H9 (cell line): ENCODE measurements around the gene SFRP5. TPM values are rescaled to one million over a fixed set of nuclear protein-coding genes. Genes with fewer than 3 reads are reported as not detected.
A peak's percentile ranks its signal among the peaks of the same experiment; 100 is the strongest.

Experiments
- DNase-seq: peaks from one replicate; pipeline ENCODE4 v3.0.0-alpha.2; 2017
- H2AFZ ChIP-seq: one replicate; pipeline ENCODE4 v1.6.1; 2013; ENCODE audit warnings: mild to moderate bottlenecking, low read length, control low read depth, moderate library complexity
- H2AK5ac ChIP-seq: 2 replicates; pipeline ENCODE4 v1.6.1; 2013; ENCODE audit warnings: low read length, control low read depth, mixed read lengths; ENCODE audit not compliant: insufficient read length
- H2BK120ac ChIP-seq: one replicate; pipeline ENCODE4 v1.6.1; 2013; ENCODE audit warnings: low read depth, mild to moderate bottlenecking, low read length, control low read depth, inconsistent platforms; ENCODE audit not compliant: poor library complexity, severe bottlenecking
- H2BK12ac ChIP-seq: 2 replicates; pipeline ENCODE4 v1.6.1; 2013; ENCODE audit warnings: low read length, control low read depth, mixed read lengths, low read depth; ENCODE audit not compliant: insufficient read length
- H2BK15ac ChIP-seq: 2 replicates; pipeline ENCODE4 v1.6.1; 2013; ENCODE audit warnings: low read depth, low read length, control low read depth
- H2BK20ac ChIP-seq: one replicate; pipeline ENCODE4 v1.6.1; 2013; ENCODE audit warnings: low read depth, mild to moderate bottlenecking, low read length, control low read depth, inconsistent platforms; ENCODE audit not compliant: poor library complexity, severe bottlenecking
- H2BK5ac ChIP-seq: 2 replicates; pipeline ENCODE4 v1.6.1; 2013; ENCODE audit warnings: low read length, control low read depth, mixed read lengths; ENCODE audit not compliant: insufficient read length
- H3K14ac ChIP-seq: 2 replicates; pipeline ENCODE4 v1.6.1; 2013; ENCODE audit warnings: low read length, control low read depth; ENCODE audit not compliant: insufficient read depth
- H3K18ac ChIP-seq: 2 replicates; pipeline ENCODE4 v1.6.1; 2013; ENCODE audit warnings: low read depth, mild to moderate bottlenecking, mixed read lengths, low read length, control low read depth; ENCODE audit not compliant: insufficient read length
- H3K23ac ChIP-seq: 2 replicates; pipeline ENCODE4 v1.6.1; 2013; ENCODE audit warnings: low read length, control low read depth, mixed read lengths, low read depth; ENCODE audit not compliant: insufficient read length
- H3K23me2 ChIP-seq: 2 replicates; pipeline ENCODE4 v1.6.1; 2013; ENCODE audit warnings: low read depth, mild to moderate bottlenecking, mixed read lengths, low read length, control low read depth; ENCODE audit not compliant: insufficient read length, poor library complexity, severe bottlenecking
- H3K27ac ChIP-seq: 2 replicates; pipeline ENCODE4 v1.5.1; 2013; ENCODE audit warnings: low read length, control low read depth, mixed read lengths, low read depth; ENCODE audit not compliant: insufficient read length
- H3K27me3 ChIP-seq: 2 replicates; pipeline ENCODE4 v1.6.1; 2013; ENCODE audit warnings: low read length, control low read depth, inconsistent platforms; ENCODE audit not compliant: insufficient read depth
- H3K4ac ChIP-seq: 2 replicates; pipeline ENCODE4 v1.6.1; 2013; ENCODE audit warnings: low read depth, mild to moderate bottlenecking, control low read depth, inconsistent platforms, low read length, moderate library complexity
- H3K4me1 ChIP-seq: 2 replicates; pipeline ENCODE4 v1.6.1; 2013; ENCODE audit warnings: low read length, control low read depth, inconsistent platforms; ENCODE audit not compliant: insufficient read depth
- H3K4me2 ChIP-seq: 2 replicates; pipeline ENCODE4 v1.6.1; 2013; ENCODE audit warnings: low read length, control low read depth, mixed read lengths; ENCODE audit not compliant: insufficient read length, insufficient read depth
- H3K56ac ChIP-seq: 2 replicates; pipeline ENCODE4 v1.6.1; 2013; ENCODE audit warnings: low read depth, mild to moderate bottlenecking, mixed read lengths, low read length, control low read depth; ENCODE audit not compliant: insufficient read length
- H3K79me1 ChIP-seq: 2 replicates; pipeline ENCODE4 v1.6.1; 2013; ENCODE audit warnings: low read depth, mild to moderate bottlenecking, moderate library complexity, low read length, control low read depth, inconsistent platforms; ENCODE audit not compliant: insufficient read depth, poor library complexity, severe bottlenecking
- H3K79me2 ChIP-seq: 2 replicates; pipeline ENCODE4 v1.6.1; 2013; ENCODE audit warnings: low read length, control low read depth, inconsistent platforms; ENCODE audit not compliant: insufficient read depth
- H3K9ac ChIP-seq: 2 replicates; pipeline ENCODE4 v1.6.1; 2013; ENCODE audit warnings: low read length, control low read depth, mixed read lengths; ENCODE audit not compliant: insufficient read length; ENCODE audit errors: extremely low read depth
- H3K9me3 ChIP-seq: one replicate; pipeline ENCODE4 v1.6.1; 2013; ENCODE audit warnings: low read depth, low read length, inconsistent platforms; ENCODE audit not compliant: control insufficient read depth
- H3T11ph ChIP-seq: one replicate; pipeline ENCODE4 v1.6.1; 2013; ENCODE audit warnings: mild to moderate bottlenecking, low read length, control low read depth, inconsistent platforms
- H4K20me1 ChIP-seq: one replicate; pipeline ENCODE4 v1.6.1; 2013; ENCODE audit not compliant: control insufficient read depth, insufficient read length, insufficient read depth
- H4K5ac ChIP-seq: 2 replicates; pipeline ENCODE4 v1.6.1; 2013; ENCODE audit warnings: low read depth, mild to moderate bottlenecking, mixed read lengths, low read length, control low read depth; ENCODE audit not compliant: insufficient read length
- H4K8ac ChIP-seq: replicated peaks from 2 replicates; pipeline ENCODE4 v1.6.1; 2013; ENCODE audit warnings: low read length, control low read depth, mixed read lengths, low read depth; ENCODE audit not compliant: insufficient read length
- H4K91ac ChIP-seq: 2 replicates; pipeline ENCODE4 v1.6.1; 2013; ENCODE audit warnings: low read depth, mild to moderate bottlenecking, moderate library complexity, mixed read lengths, low read length, control low read depth; ENCODE audit not compliant: insufficient read length
- H3K27ac Mint-ChIP-seq, 3 experiments: 2 replicates in 2 of 3; 3 replicates in 1 of 3; pipeline ENCODE4 v1.8.0; 2020 to 2021; ENCODE audit warnings: mixed read lengths in 3 of 3, mild to moderate bottlenecking in 1 of 3, moderate library complexity in 1 of 3
- H3K27me3 Mint-ChIP-seq: 2 replicates; pipeline ENCODE4 v1.8.0; 2021; ENCODE audit warnings: low read depth, mild to moderate bottlenecking, moderate library complexity, mixed read lengths
- H3K36me3 Mint-ChIP-seq, 3 experiments: 2 replicates in 2 of 3; 3 replicates in 1 of 3; pipeline ENCODE4 v1.8.0; 2020 to 2021; ENCODE audit warnings: low read depth in 3 of 3, mixed read lengths in 3 of 3; ENCODE audit not compliant: insufficient read depth in 1 of 3
- H3K4me1 Mint-ChIP-seq, 2 experiments: 2 replicates each; pipeline ENCODE4 v1.8.0; 2020; ENCODE audit warnings: mixed read lengths in 2 of 2
- H3K4me3 Mint-ChIP-seq, 2 experiments: 2 replicates in 1 of 2; 3 replicates in 1 of 2; pipeline ENCODE4 v1.8.0; 2020 to 2021; ENCODE audit warnings: mild to moderate bottlenecking in 2 of 2, mixed read lengths in 2 of 2, moderate library complexity in 1 of 2
- H3K9me3 Mint-ChIP-seq, 2 experiments: 2 replicates in 1 of 2; 3 replicates in 1 of 2; pipeline ENCODE4 v1.8.0; 2020; ENCODE audit warnings: mild to moderate bottlenecking in 2 of 2, mixed read lengths in 2 of 2, moderate library complexity in 1 of 2
- CTCF ChIP-seq: fragments of 200-600 bp; sonication (generic); conservative IDR thresholded peaks from 3 replicates; pipeline ENCODE4 v1.8.0; 2021; ENCODE audit warnings: antibody characterized with exemption, mild to moderate bottlenecking
- WGBS: extraction: QIAGEN DNeasy Blood & Tissue Kit; methylation state at CpG from one replicate; pipeline ENCODE4 v1.1.7; 2013; ENCODE audit warnings: missing lambda C conversion rate, low lambda C conversion rate, mixed read lengths; ENCODE audit not compliant: insufficient read length; ENCODE audit errors: extremely low coverage; 5-methylcytosine and 5-hydroxymethylcytosine counted together
- long read RNA-seq: library from polyadenylated mRNA; unstranded; transcript quantifications from one replicate; pipeline ENCODE4 v2.0.0, GENCODE V29; 2020
- total RNA-seq: library from RNA; stranded (reverse); gene quantifications from 2 replicates; pipeline ENCODE4 v1.2.1, GENCODE V29; 2021

The SFRP5 gene
- total RNA-seq: 1.7 and 1.8 TPM in 2 replicates
- long read RNA-seq, partial matches to known transcripts: 0 of 2 reads
- long read RNA-seq, other reads (novel, unspliced or antisense): 0 of 2 reads

- Histone ChIP-seq H3T11ph (no peak within 1 kb of the TSS), H3K23ac (no peak within 1 kb of the TSS), H3K79me2 (no peaks in the 10 kb centered on the region), H3K9ac (no peak within 1 kb of the TSS), H4K91ac (no peak within 1 kb of the TSS), H3K4ac (no peak within 1 kb of the TSS), H2AK5ac (no peak within 1 kb of the TSS), H3K14ac (peak within 1 kb of the TSS; percentile 54; the same call in 1 of the 2 replicates), H3K23me2 (peaks cover 9% of the 10 kb centered on the region), H2BK20ac (no peak within 1 kb of the TSS), H3K27ac (no peak within 1 kb of the TSS), H4K8ac (no peak within 1 kb of the TSS), H3K4me1 (no peaks in the 10 kb centered on the region), H2AFZ (no peak within 1 kb of the TSS), H3K18ac (no peak within 1 kb of the TSS), H2BK120ac (no peak within 1 kb of the TSS), H4K5ac (no peak within 1 kb of the TSS), H3K56ac (no peak within 1 kb of the TSS), H4K20me1 (peaks cover 2% of the 10 kb centered on the region), H3K79me1 (no peaks in the 10 kb centered on the region), H3K4me2 (peak within 1 kb of the TSS; percentile 68), H3K27me3 (peaks cover 19% of the 10 kb centered on the region; the same call in 1 of the 2 replicates), H2BK12ac (no peak within 1 kb of the TSS), H2BK15ac (no peak within 1 kb of the TSS), H2BK5ac (no peak within 1 kb of the TSS), H3K9me3 (no peaks in the 10 kb centered on the region)
- H3K9me3 Mint-ChIP-seq: peaks cover 0 to 2% of the 10 kb centered on the region in 2 experiments; a peak in 1 of 5 replicates
- peak; percentile 60 for DNase-seq
- H3K4me1 Mint-ChIP-seq: peaks cover 10 to 33% of the 10 kb centered on the region in 2 experiments
- H3K27me3 Mint-ChIP-seq: peaks cover 72% of the 10 kb centered on the region
- WGBS: no CpG with 5 or more reads among the region's 44 CpGs
- no peak for TF ChIP-seq CTCF
- peak within 1 kb of the TSS in 1 of 3 experiments; percentile 45; a peak in 1 of 7 replicates for H3K27ac Mint-ChIP-seq
- no peaks in the 10 kb centered on the region; a peak in 1 of 7 replicates for H3K36me3 Mint-ChIP-seq
- H3K4me3 Mint-ChIP-seq: peak within 1 kb of the TSS; percentile 68 to 85
These were observed at the start of gene SFRP5 for GRCh38 chr10:97771913-97772823. Gene SFRP5 (minus strand): TSS chr10:97771999. CDS start chr10:97771833, 166 bp downstream.
